Ascending aorta (tissue), 2 donors: Measurements from ENCODE around the gene CHCT1. TPM values are rescaled to one million over a fixed set of nuclear protein-coding genes. Genes with fewer than 3 reads are reported as not detected.

Experiments
- DNase-seq, 2 donors: peaks; one replicate each; pipeline ENCODE4 v3.0.0-alpha.2; 2019; ENCODE audit warnings: low spot score in 2 of 2
- H3K27ac ChIP-seq, 2 donors: fragments of 200-600 bp; sonication (generic); one replicate each; pipeline ENCODE4 v1.5.1; 2016 to 2017; ENCODE audit warnings: mild to moderate bottlenecking in 1 of 2
- H3K27me3 ChIP-seq: fragments of 200-600 bp; sonication (generic); one replicate; pipeline ENCODE4 v1.5.1; 2017
- H3K36me3 ChIP-seq, 2 donors: fragments of 200-600 bp; sonication (generic); one replicate each; pipeline ENCODE4 v1.5.1; 2016
- H3K4me1 ChIP-seq, 2 donors: fragments of 200-600 bp; sonication (generic); one replicate each; pipeline ENCODE4 v1.5.1; 2016 to 2017; ENCODE audit warnings: mild to moderate bottlenecking in 1 of 2
- H3K4me3 ChIP-seq, 2 donors: fragments of 200-600 bp; sonication (generic); one replicate each; pipeline ENCODE4 v1.5.1; 2016 to 2017; ENCODE audit warnings: mild to moderate bottlenecking in 1 of 2
- H3K9me3 ChIP-seq, 2 donors: fragments of 200-600 bp; sonication (generic); one replicate each; pipeline ENCODE4 v1.5.1; 2016
- intact Hi-C: fragments of 100-400 bp; cut with DNase I; formaldehyde crosslinking; loops from one replicate; pipeline ENCODE4 v1.15.1; 2023
- total RNA-seq: library from RNA; depleted of rRNA; stranded (reverse); fragments of >200 nt; gene quantifications from one replicate; pipeline ENCODE4 v1.1.0, GENCODE V29; 2016
- TF ChIP-seq, protein P1 (sequence below), 3 experiments: fragments of 200-600 bp in 2 of 3; fragments of 450-650 bp in 1 of 3; sonication (generic) in 2 of 3; IDR thresholded peaks; one replicate each; pipeline ENCODE4 v1.5.1; 2016 to 2019; ENCODE audit warnings: antibody characterized with exemption in 3 of 3, mild to moderate bottlenecking in 1 of 3, moderate library complexity in 1 of 3

Gene CHCT1
- total RNA-seq, 1 donor from 2014 or later = not detected

DNA sequence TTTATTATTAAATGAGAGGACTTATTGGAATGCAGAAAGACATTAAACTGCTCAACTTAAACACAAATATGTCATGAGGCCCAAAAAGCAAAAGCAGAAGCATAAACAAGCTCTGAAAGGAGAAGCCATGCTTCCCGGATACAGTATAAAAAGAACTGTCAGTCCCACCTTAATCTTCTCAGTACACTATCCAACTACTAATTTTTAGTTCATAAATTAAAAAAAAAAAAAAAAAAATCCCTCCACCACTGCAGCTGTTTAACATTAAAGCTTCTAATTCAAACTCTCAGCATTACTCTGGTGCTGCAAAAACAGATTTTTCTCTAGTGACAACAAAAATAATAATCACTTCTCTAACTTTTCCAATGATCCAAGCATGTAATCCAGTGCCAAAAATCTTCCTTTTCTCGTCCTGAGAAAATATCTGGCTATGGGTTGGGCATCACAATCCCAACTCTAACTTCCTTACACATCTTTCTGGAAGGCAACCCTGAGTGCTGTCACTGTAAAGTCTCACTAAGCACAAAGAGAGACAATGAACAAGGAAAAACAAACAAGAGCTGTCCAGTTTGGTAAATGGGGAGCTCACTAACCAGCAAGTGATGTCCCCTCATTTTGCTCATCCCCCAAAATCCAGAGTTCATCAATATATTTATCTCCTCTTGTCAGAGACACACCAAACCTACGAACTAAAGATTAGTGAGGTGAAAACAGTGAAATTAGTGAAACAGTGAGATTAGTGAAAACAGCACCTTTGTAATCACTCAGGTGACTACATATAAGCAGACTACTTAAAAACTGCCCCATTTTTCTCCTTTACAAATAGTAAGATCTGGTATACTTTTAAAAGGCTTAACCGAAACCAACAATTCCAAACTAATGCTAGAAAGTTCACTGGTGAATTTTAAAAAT is 35.9 kb upstream of the CHCT1 start:
- intact Hi-C loops = no loop called here
- H3K4me1 ChIP-seq = peaks cover 0 to 13% of the 10 kb centered on the region in 2 donors
- TF ChIP-seq, protein P1, sequence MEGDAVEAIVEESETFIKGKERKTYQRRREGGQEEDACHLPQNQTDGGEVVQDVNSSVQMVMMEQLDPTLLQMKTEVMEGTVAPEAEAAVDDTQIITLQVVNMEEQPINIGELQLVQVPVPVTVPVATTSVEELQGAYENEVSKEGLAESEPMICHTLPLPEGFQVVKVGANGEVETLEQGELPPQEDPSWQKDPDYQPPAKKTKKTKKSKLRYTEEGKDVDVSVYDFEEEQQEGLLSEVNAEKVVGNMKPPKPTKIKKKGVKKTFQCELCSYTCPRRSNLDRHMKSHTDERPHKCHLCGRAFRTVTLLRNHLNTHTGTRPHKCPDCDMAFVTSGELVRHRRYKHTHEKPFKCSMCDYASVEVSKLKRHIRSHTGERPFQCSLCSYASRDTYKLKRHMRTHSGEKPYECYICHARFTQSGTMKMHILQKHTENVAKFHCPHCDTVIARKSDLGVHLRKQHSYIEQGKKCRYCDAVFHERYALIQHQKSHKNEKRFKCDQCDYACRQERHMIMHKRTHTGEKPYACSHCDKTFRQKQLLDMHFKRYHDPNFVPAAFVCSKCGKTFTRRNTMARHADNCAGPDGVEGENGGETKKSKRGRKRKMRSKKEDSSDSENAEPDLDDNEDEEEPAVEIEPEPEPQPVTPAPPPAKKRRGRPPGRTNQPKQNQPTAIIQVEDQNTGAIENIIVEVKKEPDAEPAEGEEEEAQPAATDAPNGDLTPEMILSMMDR (IDR thresholded peaks at IDR 0.05) = no peak
- no peak overlapping the region for H3K4me3 ChIP-seq
- H3K36me3 ChIP-seq = no peaks in the 10 kb centered on the region
- no peak for DNase-seq
- no peak overlapping the region for H3K27ac ChIP-seq
- no peaks in the 10 kb centered on the region for H3K27me3 ChIP-seq
- no peaks in the 10 kb centered on the region for H3K9me3 ChIP-seq

GRCh38 chr17:60387666-60388065 is 34.6 kb upstream of the CHCT1 start:
- Histone ChIP-seq H3K4me1 (peaks cover 0 to 13% of the 10 kb centered on the region in 2 donors), H3K4me3 (no peak overlapping the region), H3K36me3 (no peaks in the 10 kb centered on the region), H3K27me3 (no peaks in the 10 kb centered on the region), H3K27ac (no peak overlapping the region), H3K9me3 (no peaks in the 10 kb centered on the region)
- TF ChIP-seq, protein P1 (IDR thresholded peaks at IDR 0.05) = no peak
- DNase-seq = no peak
- intact Hi-C loops = no loop called here

- intact Hi-C loops = no loop called here
- Histone ChIP-seq H3K4me1 (peaks cover 0 to 17% of the 10 kb centered on the region in 2 donors), H3K36me3 (no peaks in the 10 kb centered on the region), H3K27ac (no peak overlapping the region), H3K9me3 (no peaks in the 10 kb centered on the region), H3K4me3 (no peak overlapping the region), H3K27me3 (no peaks in the 10 kb centered on the region)
- DNase-seq = no peak
- TF ChIP-seq, protein P1 (IDR thresholded peaks at IDR 0.05) = no peak
Measured at GRCh38 chr17:60388742-60389141, 33.5 kb upstream of the CHCT1 start.

DNA sequence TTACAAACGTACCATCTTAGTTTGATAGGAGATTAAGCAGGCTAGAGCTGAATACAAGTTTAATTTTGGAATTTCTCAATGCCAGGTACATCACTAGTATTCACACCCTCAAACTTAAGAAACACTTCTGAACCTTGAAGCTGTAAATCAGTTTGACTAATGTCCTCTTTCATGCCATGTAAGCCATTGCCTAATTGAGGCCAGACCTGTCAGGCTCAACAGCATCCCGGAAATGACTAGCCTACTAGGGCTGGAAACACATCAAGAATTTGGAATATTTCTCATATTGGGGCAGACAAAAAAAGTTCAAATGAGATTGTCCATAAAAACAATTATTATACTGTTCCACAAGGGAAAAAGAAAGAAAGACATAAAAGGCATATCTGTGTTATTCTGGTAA is 32.1 kb upstream of the CHCT1 start:
- peaks cover 0 to 17% of the 10 kb centered on the region in 2 donors for H3K4me1 ChIP-seq
- no peak for DNase-seq
- TF ChIP-seq, protein P1 (IDR thresholded peaks at IDR 0.05) = no peak
- intact Hi-C loops = loop anchor here (5.0 kb wide), 3 partner anchors 47 to 1873 kb away; no protein-coding TSS in a partner anchor
- H3K4me3 ChIP-seq = peak overlapping the region; percentile 90 to 91
- no peaks in the 10 kb centered on the region for H3K9me3 ChIP-seq
- no peaks in the 10 kb centered on the region for H3K27me3 ChIP-seq
- H3K27ac ChIP-seq = peak overlapping the region; percentile 88 to 93
- no peaks in the 10 kb centered on the region for H3K36me3 ChIP-seq

GRCh38 chr17:60390925-60391470 is 31.3 kb upstream of the CHCT1 start:
- peak overlapping the region; percentile 90 to 91 for H3K4me3 ChIP-seq
- no peaks in the 10 kb centered on the region for H3K9me3 ChIP-seq
- peaks cover 0 to 17% of the 10 kb centered on the region in 2 donors for H3K4me1 ChIP-seq
- H3K27ac ChIP-seq = peak overlapping the region; percentile 88 to 93
- intact Hi-C loops = loop anchor here (5.0 kb wide), 3 partner anchors 46 to 1874 kb away; no protein-coding TSS in a partner anchor
- no peaks in the 10 kb centered on the region for H3K36me3 ChIP-seq
- DNase-seq = peak in 1 of 2 donors; percentile 66
- no peaks in the 10 kb centered on the region for H3K27me3 ChIP-seq
- TF ChIP-seq, protein P1 (IDR thresholded peaks at IDR 0.05) = no peak
